GM21390 (cell line): ENCODE data around the gene ACTL7A.
"Not testable (repeated sequence)": the region's sequence is repeated elsewhere in the genome, so short reads cannot be mapped to it uniquely, and the experiment has no call there.

Experiments
- ATAC-seq: cut with Tn5 transposase; IDR thresholded peaks from one replicate; pipeline ENCODE4 v1.9.1; 2021; ENCODE audit not compliant: unreplicated experiment

ACTL7A gene

GRCh38 chr9:108874058-108874788 is 12.2 kb downstream of the ACTL7A start:
- ATAC-seq = no peak

GRCh38 chr9:108876425-108876824 is 14.4 kb downstream of the ACTL7A start:
- ATAC-seq = no peak

GRCh38 chr9:108877524-108877923 is 15.5 kb downstream of the ACTL7A start:
- no peak for ATAC-seq

GRCh38 chr9:108880738-108881316 is 18.8 kb downstream of the ACTL7A start:
- no peak for ATAC-seq

GRCh38 chr9:108882052-108882888 is 20.2 kb downstream of the ACTL7A start:
- ATAC-seq = no peak

- no peak for ATAC-seq
Measured at GRCh38 chr9:108883085-108883484, 21.0 kb downstream of the ACTL7A start.

GRCh38 chr9:108884701-108885100 is 22.6 kb downstream of the ACTL7A start:
- no peak for ATAC-seq

GRCh38 chr9:108885643-108886348 is 23.7 kb downstream of the ACTL7A start:
- ATAC-seq = peak; percentile 99

GRCh38 chr9:108886594-108887271 is 24.7 kb downstream of the ACTL7A start:
- not testable (repeated sequence) for ATAC-seq

- no peak for ATAC-seq
Measured at GRCh38 chr9:108889649-108890067, 27.6 kb downstream of the ACTL7A start.

- no peak for ATAC-seq
Measured at GRCh38 chr9:108894225-108894997, 32.3 kb downstream of the ACTL7A start.

GRCh38 chr9:108897324-108898096 is 35.4 kb downstream of the ACTL7A start:
- no peak for ATAC-seq

- ATAC-seq = not testable (repeated sequence)
Measured at GRCh38 chr9:108899023-108899695, 37.1 kb downstream of the ACTL7A start.

GRCh38 chr9:108900176-108900575 is 38.1 kb downstream of the ACTL7A start:
- ATAC-seq = no peak

GRCh38 chr9:108903420-108904103 is 41.5 kb downstream of the ACTL7A start:
- ATAC-seq = no peak

GRCh38 chr9:108904161-108904560 is 42.1 kb downstream of the ACTL7A start:
- ATAC-seq = no peak

- ATAC-seq = no peak
Measured at GRCh38 chr9:108905494-108905893, 43.4 kb downstream of the ACTL7A start.

GRCh38 chr9:108910402-108910801 is 48.3 kb downstream of the ACTL7A start:
- ATAC-seq = no peak
